Right lobe of liver (tissue), 4 donors: ENCODE data around the gene OVCA2.

Experiments used
- CTCF ChIP-seq, 4 donors: fragments of 200-600 bp in 3 of 4; fragments of 450-650 bp in 1 of 4; IDR thresholded peaks; one replicate each; pipeline versions ENCODE4 v1.5.1 to v1.8.0; 2016 to 2022; ENCODE audit warnings: antibody characterized with exemption in 4 of 4, mild to moderate bottlenecking in 2 of 4
- POLR2A ChIP-seq: fragments of 450-650 bp; IDR thresholded peaks from one replicate; pipeline ENCODE4 v1.6.1; 2017; ENCODE audit warnings: antibody characterized with exemption, mild to moderate bottlenecking
- donor health status: DM: no; HTN: no; CAD: no.
- donor health status: DM: no; HTN: no; CAD: no.
- donor health status: DM: no; HTN: yes; CAD: no.

- TF ChIP-seq CTCF (IDR thresholded peaks at IDR 0.05) (no peak), POLR2A (no peak)
These were observed 34.5 kb downstream of the OVCA2 start for GRCh38 chr17:2076087-2076984.
